ENCODE data around the gene POU6F2.

DNA sequence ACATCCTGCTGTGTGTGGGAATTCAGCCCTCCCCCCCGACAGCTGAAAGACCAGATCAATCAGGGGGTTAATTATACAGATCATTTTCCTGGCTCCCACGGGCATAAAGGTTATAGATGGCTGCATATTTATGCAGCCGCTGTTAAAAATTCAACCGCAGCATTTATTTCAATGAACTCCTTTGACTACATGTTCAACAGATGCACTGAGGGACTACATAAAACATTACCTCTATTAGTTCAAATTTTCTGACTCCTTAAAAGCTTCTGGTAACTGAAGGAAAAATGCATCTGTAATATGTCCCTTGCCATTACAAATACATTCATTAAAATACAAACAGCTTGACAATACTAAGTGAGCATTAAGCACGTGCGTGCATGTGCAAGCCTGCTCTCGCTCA is 538.8 kb downstream of the POU6F2 start:
- TF ChIP-seq, protein P1, sequence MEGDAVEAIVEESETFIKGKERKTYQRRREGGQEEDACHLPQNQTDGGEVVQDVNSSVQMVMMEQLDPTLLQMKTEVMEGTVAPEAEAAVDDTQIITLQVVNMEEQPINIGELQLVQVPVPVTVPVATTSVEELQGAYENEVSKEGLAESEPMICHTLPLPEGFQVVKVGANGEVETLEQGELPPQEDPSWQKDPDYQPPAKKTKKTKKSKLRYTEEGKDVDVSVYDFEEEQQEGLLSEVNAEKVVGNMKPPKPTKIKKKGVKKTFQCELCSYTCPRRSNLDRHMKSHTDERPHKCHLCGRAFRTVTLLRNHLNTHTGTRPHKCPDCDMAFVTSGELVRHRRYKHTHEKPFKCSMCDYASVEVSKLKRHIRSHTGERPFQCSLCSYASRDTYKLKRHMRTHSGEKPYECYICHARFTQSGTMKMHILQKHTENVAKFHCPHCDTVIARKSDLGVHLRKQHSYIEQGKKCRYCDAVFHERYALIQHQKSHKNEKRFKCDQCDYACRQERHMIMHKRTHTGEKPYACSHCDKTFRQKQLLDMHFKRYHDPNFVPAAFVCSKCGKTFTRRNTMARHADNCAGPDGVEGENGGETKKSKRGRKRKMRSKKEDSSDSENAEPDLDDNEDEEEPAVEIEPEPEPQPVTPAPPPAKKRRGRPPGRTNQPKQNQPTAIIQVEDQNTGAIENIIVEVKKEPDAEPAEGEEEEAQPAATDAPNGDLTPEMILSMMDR (IDR thresholded peaks at IDR 0.05 in 4 of 5, conservative IDR thresholded peaks at IDR 0.05 in 1 of 5): no peak
- no peak for TF ChIP-seq POLR2A (IDR thresholded peaks at IDR 0.05)
